Colonic mucosa (tissue), 4 donors: ENCODE data around the gene SHE. TPM values are rescaled to one million over a fixed set of nuclear protein-coding genes. Genes with fewer than 3 reads are reported as not detected.
A peak's percentile ranks its signal among the peaks of the same experiment; 100 is the strongest.

Source experiments
- DNase-seq: peaks from one replicate; pipeline ENCODE4 v3.0.0-alpha.2; 2020
- H3K27ac ChIP-seq: fragments of 200-600 bp; one replicate; pipeline ENCODE4 v1.8.0; 2021
- H3K27me3 ChIP-seq: fragments of 200-600 bp; one replicate; pipeline ENCODE4 v1.8.0; 2021
- H3K36me3 ChIP-seq: fragments of 200-600 bp; one replicate; pipeline ENCODE4 v1.8.0; 2021
- H3K4me1 ChIP-seq: fragments of 200-600 bp; one replicate; pipeline ENCODE4 v1.8.0; 2021; ENCODE audit warnings: mild to moderate bottlenecking
- H3K4me3 ChIP-seq: fragments of 200-600 bp; one replicate; pipeline ENCODE4 v1.8.0; 2021
- H3K9ac ChIP-seq, 2 donors: one replicate each; pipeline ENCODE4 v1.7.0; 2013; ENCODE audit warnings: control low read depth in 2 of 2, low read depth in 2 of 2, low read length in 2 of 2
- H3K9me3 ChIP-seq: fragments of 200-600 bp; one replicate; pipeline ENCODE4 v1.8.0; 2021
- intact Hi-C: fragments of 100-400 bp; cut with DNase I; formaldehyde crosslinking; loops from one replicate; pipeline ENCODE4 v1.14.1; 2022
- total RNA-seq, 2 donors: library from RNA; stranded (reverse); fragmentation: NEBNext Ultra II Directional in 1 of 2; extraction: Animal tissue kit (Norgen Biotek cat#: 25700) in 1 of 2; gene quantifications; one replicate each; pipeline ENCODE4 v1.2.1, GENCODE V29; 2021
- TF ChIP-seq, protein P1 (sequence below): fragments of 200-600 bp; IDR thresholded peaks from one replicate; pipeline ENCODE4 v1.8.0; 2022; ENCODE audit warnings: antibody characterized with exemption, mild to moderate bottlenecking
- donor health status: healthy.
- donor health status: DM: no; HTN: no; CAD: no.
- donor health status: DM: no; HTN: no; CAD: no.

The SHE gene
- total RNA-seq, 2 donors from 2014 or later = 1.7 to 3.9 TPM

DNA sequence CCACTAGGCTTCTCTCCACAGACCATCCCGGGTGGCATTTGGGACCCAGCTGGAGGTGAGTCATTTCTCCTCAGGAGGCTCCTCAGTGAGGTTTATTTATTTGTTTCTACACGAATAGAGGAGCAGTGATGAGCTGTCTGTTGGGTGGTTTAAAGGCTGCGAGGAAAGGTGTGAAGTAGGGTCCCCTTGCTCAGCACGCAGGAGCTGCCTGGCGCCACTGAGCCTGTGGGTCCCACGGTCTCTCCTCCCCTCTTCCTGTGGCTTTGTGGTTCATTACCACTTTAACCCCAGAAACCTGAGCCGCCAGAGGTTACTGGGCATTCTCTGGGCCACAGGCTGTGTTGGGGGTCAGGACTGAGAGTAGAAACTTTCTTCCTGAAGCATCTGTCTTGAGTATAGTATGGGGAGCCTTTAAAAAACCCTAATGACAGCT is 57.2 kb downstream of the SHE start:
- TF ChIP-seq, protein P1, sequence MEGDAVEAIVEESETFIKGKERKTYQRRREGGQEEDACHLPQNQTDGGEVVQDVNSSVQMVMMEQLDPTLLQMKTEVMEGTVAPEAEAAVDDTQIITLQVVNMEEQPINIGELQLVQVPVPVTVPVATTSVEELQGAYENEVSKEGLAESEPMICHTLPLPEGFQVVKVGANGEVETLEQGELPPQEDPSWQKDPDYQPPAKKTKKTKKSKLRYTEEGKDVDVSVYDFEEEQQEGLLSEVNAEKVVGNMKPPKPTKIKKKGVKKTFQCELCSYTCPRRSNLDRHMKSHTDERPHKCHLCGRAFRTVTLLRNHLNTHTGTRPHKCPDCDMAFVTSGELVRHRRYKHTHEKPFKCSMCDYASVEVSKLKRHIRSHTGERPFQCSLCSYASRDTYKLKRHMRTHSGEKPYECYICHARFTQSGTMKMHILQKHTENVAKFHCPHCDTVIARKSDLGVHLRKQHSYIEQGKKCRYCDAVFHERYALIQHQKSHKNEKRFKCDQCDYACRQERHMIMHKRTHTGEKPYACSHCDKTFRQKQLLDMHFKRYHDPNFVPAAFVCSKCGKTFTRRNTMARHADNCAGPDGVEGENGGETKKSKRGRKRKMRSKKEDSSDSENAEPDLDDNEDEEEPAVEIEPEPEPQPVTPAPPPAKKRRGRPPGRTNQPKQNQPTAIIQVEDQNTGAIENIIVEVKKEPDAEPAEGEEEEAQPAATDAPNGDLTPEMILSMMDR = no peak
- no peak for DNase-seq
- H3K27me3 ChIP-seq = no peaks in the 10 kb centered on the region
- H3K36me3 ChIP-seq = no peaks in the 10 kb centered on the region
- intact Hi-C loops = no loop called here
- H3K4me3 ChIP-seq = no peak overlapping the region
- no peaks in the 10 kb centered on the region for H3K9me3 ChIP-seq
- H3K9ac ChIP-seq = no peak overlapping the region
- H3K4me1 ChIP-seq = no peaks in the 10 kb centered on the region
- H3K27ac ChIP-seq = no peak overlapping the region

DNA sequence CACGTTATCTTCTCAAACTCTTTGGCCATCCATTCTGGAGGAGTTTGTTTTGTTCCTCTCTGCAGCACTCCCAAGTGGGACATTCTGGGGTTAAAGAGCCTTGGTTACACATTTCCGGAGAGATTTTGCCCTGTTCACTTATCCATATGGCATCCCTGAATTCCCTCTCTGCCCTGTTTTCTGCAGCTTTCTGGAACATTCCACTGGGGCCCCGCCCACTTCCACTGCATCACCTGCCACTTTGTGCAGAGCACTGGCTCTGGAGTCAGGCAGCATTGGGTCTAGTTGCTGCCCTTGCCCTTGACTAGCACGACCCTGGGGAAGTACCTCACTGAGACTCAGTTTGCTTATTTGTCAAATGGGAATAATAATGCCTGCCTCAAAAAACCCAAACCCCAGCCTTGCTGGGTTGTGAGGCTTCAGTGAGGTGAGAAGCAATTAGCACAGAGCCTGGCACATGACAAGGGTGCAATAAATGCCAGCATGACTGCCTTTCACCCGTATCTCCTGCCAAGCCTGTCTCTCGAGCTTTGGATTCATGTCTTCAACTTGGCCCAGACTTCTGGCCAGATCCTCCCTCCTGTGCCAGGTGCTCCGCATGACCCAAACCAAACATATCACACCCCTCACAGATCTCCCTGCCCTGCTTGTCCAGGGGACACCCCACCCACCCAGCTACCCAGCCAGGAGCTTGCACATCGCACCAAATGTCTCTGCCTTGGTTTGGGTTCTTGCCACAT is 58.8 kb downstream of the SHE start:
- Histone ChIP-seq H3K27me3 (no peaks in the 10 kb centered on the region), H3K9me3 (no peaks in the 10 kb centered on the region), H3K36me3 (no peaks in the 10 kb centered on the region), H3K4me1 (peaks cover 5% of the 10 kb centered on the region), H3K27ac (no peak overlapping the region), H3K4me3 (no peak overlapping the region), H3K9ac (peak overlapping the region in 1 of 2 donors; percentile 5)
- peak; percentile 58 for DNase-seq
- TF ChIP-seq, protein P1 = no peak
- intact Hi-C loops = no loop called here

GRCh38 chr1:154442006-154442740 is 60.0 kb downstream of the SHE start:
- Histone ChIP-seq H3K9me3 (no peaks in the 10 kb centered on the region), H3K27ac (no peak overlapping the region), H3K36me3 (no peaks in the 10 kb centered on the region), H3K9ac (no peak overlapping the region), H3K4me1 (peaks cover 5% of the 10 kb centered on the region), H3K27me3 (no peaks in the 10 kb centered on the region), H3K4me3 (no peak overlapping the region)
- TF ChIP-seq, protein P1 = peak; percentile 36
- no peak for DNase-seq
- intact Hi-C loops = no loop called here

- no peak overlapping the region for H3K27ac ChIP-seq
- TF ChIP-seq, protein P1 = no peak
- no peak for DNase-seq
- H3K27me3 ChIP-seq = no peaks in the 10 kb centered on the region
- H3K36me3 ChIP-seq = no peaks in the 10 kb centered on the region
- H3K4me1 ChIP-seq = peaks cover 5% of the 10 kb centered on the region
- intact Hi-C loops = no loop called here
- H3K9ac ChIP-seq = peak overlapping the region in 1 of 2 donors; percentile 26
- no peaks in the 10 kb centered on the region for H3K9me3 ChIP-seq
- no peak overlapping the region for H3K4me3 ChIP-seq
Observed at GRCh38 chr1:154441241-154441888, 60.8 kb downstream of the SHE start.

DNA sequence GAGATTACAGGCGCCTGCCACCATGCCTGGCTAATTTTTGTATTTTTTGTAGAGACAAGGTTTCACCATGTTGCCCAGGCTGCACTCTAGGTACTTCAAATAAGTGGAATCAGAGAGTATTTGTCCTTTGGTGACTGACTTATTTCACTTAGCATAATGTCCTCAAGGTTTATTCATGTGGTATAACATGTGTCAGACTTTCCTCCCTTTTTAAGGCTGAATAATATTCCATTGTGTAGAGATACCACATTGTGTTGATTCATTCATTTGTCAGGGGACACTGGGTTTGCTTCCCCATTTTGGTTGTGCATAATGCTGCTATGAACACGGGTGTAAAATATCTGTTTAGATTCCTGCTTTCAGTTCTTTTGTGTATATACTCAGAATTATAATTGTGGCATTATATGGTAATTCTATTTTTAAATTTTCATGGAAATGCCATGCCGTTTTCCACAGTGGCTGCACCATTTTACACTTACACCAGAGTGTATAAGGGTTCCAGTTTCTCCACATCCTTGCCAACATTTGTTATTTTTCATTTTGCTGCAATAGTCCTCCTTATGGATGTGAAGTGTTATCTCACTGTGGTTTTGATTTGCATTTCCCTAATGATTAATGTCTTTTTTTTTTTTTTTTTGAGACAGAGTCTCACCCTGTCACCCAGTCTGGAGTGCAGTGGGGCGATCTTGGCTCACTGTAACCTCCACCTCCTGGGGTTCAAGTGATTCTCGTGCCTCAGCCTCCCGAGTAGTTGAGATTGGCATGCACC is 62.0 kb downstream of the SHE start:
- Histone ChIP-seq H3K4me1 (peaks cover 5% of the 10 kb centered on the region), H3K4me3 (no peak overlapping the region), H3K36me3 (no peaks in the 10 kb centered on the region), H3K27me3 (no peaks in the 10 kb centered on the region), H3K9me3 (no peaks in the 10 kb centered on the region), H3K9ac (no peak overlapping the region), H3K27ac (peak overlapping the region; percentile 35)
- TF ChIP-seq, protein P1 = no peak
- DNase-seq = no peak
- intact Hi-C loops = no loop called here
